KMS-11 (cell line): ENCODE measurements around the gene FREM1.

Experiments
- H2AFZ ChIP-seq: fragments of 200-600 bp; sonication (generic); 2 replicates; pipeline ENCODE4 v1.6.1; 2016; ENCODE audit warnings: antibody characterized with exemption, mixed run types, low read depth
- H3K27ac ChIP-seq: fragments of 200-600 bp; sonication (generic); 2 replicates; pipeline ENCODE4 v1.6.1; 2016; ENCODE audit warnings: mild to moderate bottlenecking, mixed run types
- H3K27me3 ChIP-seq: fragments of 200-600 bp; sonication (generic); 2 replicates; pipeline ENCODE4 v1.6.1; 2017; ENCODE audit warnings: mild to moderate bottlenecking, low read depth, mixed run types, moderate library complexity; ENCODE audit not compliant: insufficient read depth
- H3K36me3 ChIP-seq: fragments of 200-600 bp; sonication (generic); 2 replicates; pipeline ENCODE4 v1.6.1; 2017; ENCODE audit warnings: mild to moderate bottlenecking, mixed run types; ENCODE audit not compliant: insufficient read depth
- H3K4me1 ChIP-seq: fragments of 200-600 bp; sonication (generic); 2 replicates; pipeline ENCODE4 v1.6.1; 2016; ENCODE audit warnings: mild to moderate bottlenecking, low read depth, mixed run types; ENCODE audit not compliant: poor library complexity, severe bottlenecking
- H3K4me2 ChIP-seq: fragments of 200-600 bp; sonication (generic); 2 replicates; pipeline ENCODE4 v1.7.0; 2016; ENCODE audit warnings: mild to moderate bottlenecking, mixed run types
- H3K4me3 ChIP-seq: fragments of 200-600 bp; sonication (generic); IDR thresholded peaks from 2 replicates; pipeline ENCODE4 v1.6.1; 2017; ENCODE audit warnings: low read depth, low read length, mixed read lengths; ENCODE audit not compliant: insufficient read depth
- H3K79me2 ChIP-seq: fragments of 200-600 bp; sonication (generic); 2 replicates; pipeline ENCODE4 v1.6.1; 2016; ENCODE audit warnings: low read depth, mixed run types; ENCODE audit not compliant: insufficient read depth
- H3K9ac ChIP-seq: fragments of 200-600 bp; sonication (generic); 2 replicates; pipeline ENCODE4 v1.6.1; 2016; ENCODE audit warnings: mild to moderate bottlenecking, mixed run types
- H4K20me1 ChIP-seq: fragments of 200-600 bp; sonication (generic); 2 replicates; pipeline ENCODE4 v1.6.1; 2016; ENCODE audit warnings: mild to moderate bottlenecking, mixed run types; ENCODE audit not compliant: insufficient read depth
- CTCF ChIP-seq: fragments of 200-600 bp; sonication (generic); conservative IDR thresholded peaks from 2 replicates; pipeline ENCODE4 v1.6.1; 2017; ENCODE audit warnings: low read depth, mild to moderate bottlenecking, antibody characterized with exemption, low read length, moderate library complexity, mixed read lengths

FREM1 gene

GRCh38 chr9:14814249-14814628, 96.0 kb downstream of the FREM1 start:
- H3K27me3 ChIP-seq = no peaks in the 10 kb centered on the region
- H3K4me1 ChIP-seq = no peaks in the 10 kb centered on the region
- no peak for TF ChIP-seq CTCF
- no peak overlapping the region for H3K27ac ChIP-seq
- H4K20me1 ChIP-seq = no peaks in the 10 kb centered on the region
- no peak overlapping the region for H2AFZ ChIP-seq
- H3K36me3 ChIP-seq = no peaks in the 10 kb centered on the region
- no peaks in the 10 kb centered on the region for H3K79me2 ChIP-seq
- no peak overlapping the region for H3K9ac ChIP-seq
- no peak overlapping the region for H3K4me3 ChIP-seq
- H3K4me2 ChIP-seq = no peak overlapping the region

- no peak overlapping the region for H3K9ac ChIP-seq
- H3K4me2 ChIP-seq = no peak overlapping the region
- TF ChIP-seq CTCF = no peak
- no peak overlapping the region for H3K4me3 ChIP-seq
- H3K79me2 ChIP-seq = no peaks in the 10 kb centered on the region
- no peak overlapping the region for H2AFZ ChIP-seq
- H4K20me1 ChIP-seq = no peaks in the 10 kb centered on the region
- H3K27me3 ChIP-seq = no peaks in the 10 kb centered on the region
- H3K27ac ChIP-seq = no peak overlapping the region
- H3K4me1 ChIP-seq = no peaks in the 10 kb centered on the region
- no peaks in the 10 kb centered on the region for H3K36me3 ChIP-seq
Observed at GRCh38 chr9:14813336-14814248, 96.6 kb downstream of the FREM1 start.

DNA sequence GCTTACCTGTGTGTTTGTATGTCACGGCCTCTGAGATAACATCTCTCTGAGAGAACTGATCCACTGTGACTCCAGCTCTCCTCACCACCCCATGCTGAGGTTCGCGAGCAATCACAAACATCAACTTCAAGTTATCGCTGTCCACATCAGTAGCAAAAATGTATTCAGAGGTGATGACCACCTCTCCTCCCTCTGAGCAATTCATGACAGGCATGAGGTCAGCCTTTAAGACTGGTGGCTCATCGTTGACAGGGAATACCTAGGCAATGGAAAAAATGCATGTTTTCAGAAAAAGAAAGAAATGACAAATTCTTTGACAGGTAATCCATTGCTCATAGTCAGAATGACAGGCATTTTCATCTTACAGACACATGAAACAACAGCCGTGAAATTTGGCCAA, 97.4 kb downstream of the FREM1 start:
- H3K27ac ChIP-seq = no peak overlapping the region
- no peak overlapping the region for H3K4me3 ChIP-seq
- H3K27me3 ChIP-seq = no peaks in the 10 kb centered on the region
- no peaks in the 10 kb centered on the region for H3K79me2 ChIP-seq
- H3K36me3 ChIP-seq = no peaks in the 10 kb centered on the region
- no peaks in the 10 kb centered on the region for H3K4me1 ChIP-seq
- H4K20me1 ChIP-seq = no peaks in the 10 kb centered on the region
- H3K9ac ChIP-seq = no peak overlapping the region
- TF ChIP-seq CTCF = no peak
- H2AFZ ChIP-seq = no peak overlapping the region
- H3K4me2 ChIP-seq = no peak overlapping the region

DNA sequence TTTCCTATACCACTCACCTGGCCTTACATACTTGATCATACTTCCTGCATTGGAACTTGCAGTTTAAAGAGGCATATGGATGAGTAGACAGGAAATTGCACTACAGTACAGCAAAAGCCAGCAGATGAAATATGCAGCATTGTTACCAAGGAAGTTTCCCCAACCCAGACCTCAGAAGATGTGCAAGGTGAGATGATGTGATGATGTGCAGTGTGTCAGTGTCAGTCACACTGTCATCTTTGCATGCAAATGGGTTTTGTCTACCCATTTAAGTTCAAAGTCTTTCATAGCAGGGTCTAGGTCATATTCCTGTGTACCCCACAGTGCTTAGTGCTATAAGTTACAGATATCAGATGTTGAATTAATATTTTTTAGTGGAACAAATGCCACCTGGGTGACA, 98.4 kb downstream of the FREM1 start:
- Histone ChIP-seq H2AFZ (no peak overlapping the region), H3K9ac (no peak overlapping the region), H3K4me3 (no peak overlapping the region), H3K36me3 (no peaks in the 10 kb centered on the region), H3K27me3 (no peaks in the 10 kb centered on the region), H4K20me1 (no peaks in the 10 kb centered on the region), H3K79me2 (no peaks in the 10 kb centered on the region), H3K4me2 (no peak overlapping the region), H3K4me1 (no peaks in the 10 kb centered on the region), H3K27ac (no peak overlapping the region)
- no peak for TF ChIP-seq CTCF
